HG03280 (cell line): ENCODE measurements around the gene SLC35B4.
A peak's percentile ranks its signal among the peaks of the same experiment; 100 is the strongest.

Source experiments
- ATAC-seq: cut with Tn5 transposase; IDR thresholded peaks from one replicate; pipeline ENCODE4 v1.9.1; 2021; ENCODE audit warnings: mild to moderate bottlenecking, moderate library complexity; ENCODE audit not compliant: unreplicated experiment

The SLC35B4 gene, protein sequence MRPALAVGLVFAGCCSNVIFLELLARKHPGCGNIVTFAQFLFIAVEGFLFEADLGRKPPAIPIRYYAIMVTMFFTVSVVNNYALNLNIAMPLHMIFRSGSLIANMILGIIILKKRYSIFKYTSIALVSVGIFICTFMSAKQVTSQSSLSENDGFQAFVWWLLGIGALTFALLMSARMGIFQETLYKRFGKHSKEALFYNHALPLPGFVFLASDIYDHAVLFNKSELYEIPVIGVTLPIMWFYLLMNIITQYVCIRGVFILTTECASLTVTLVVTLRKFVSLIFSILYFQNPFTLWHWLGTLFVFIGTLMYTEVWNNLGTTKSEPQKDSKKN

DNA sequence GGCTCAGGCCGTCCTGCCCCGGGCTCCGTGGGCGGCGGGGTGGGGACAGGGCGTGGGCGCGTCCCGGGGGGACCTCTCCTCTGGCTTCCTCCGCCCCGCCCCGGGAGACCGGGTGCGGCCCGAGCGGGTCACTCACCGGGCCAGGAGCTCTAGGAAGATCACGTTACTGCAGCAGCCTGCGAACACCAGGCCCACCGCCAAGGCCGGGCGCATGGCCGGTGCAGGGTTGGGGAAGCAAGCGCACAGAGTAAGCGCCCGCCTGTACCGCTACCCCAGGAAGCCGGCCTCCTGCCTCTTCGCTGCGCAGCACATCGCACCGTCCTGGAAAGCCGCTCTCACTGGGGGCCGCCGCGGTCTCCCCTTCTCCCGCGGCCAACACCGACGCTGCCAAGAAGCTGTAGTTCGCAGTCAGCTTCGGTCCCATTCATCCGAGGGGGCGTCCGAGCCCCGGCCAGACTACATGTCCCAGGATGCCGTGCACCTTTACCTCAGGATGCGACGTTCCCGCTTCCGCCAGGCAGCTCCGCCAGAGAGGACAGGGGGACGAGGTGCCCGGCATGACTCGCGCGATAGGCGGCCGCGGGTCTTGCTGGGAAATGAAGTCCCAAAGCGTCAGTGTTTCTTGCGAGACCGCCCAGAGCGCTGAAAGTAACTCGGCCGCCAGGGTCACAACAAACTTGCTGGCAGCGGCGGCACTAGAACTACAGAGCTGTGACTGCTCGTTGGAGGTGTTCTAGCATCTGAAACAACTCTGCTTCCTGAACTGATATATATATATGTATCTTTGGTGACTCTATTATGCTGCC lies at the start of gene SLC35B4:
Gene SLC35B4 (minus strand): TSS at position 392 of the 806 bp plus-strand sequence. CDS start 179 bp downstream, at position 213.
- ATAC-seq: peak; percentile 99

DNA sequence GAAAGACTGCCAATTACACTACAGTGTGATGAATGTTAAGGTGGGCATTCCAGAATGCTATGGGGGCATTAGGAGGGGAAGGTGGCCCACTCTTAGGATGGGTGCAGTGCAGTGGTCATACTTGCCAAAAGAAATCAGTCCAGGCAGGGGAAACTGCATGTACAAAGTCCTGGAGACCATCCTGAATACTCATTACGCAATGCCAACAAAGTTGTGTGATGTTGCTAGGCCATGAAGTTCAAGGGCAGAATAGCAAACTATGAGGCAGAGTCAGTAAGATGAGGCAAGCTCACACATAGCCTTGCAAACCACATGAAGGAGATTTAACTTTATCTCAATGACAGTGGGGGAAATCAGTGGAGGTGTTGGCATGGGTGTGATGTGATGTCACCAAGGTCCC lies 49.8 kb upstream of the SLC35B4 start:
- ATAC-seq: no peak

GRCh38 chr7:134365341-134366054 lies 48.8 kb upstream of the SLC35B4 start:
- no peak for ATAC-seq

GRCh38 chr7:134364619-134365037 lies 47.9 kb upstream of the SLC35B4 start:
- ATAC-seq: no peak

GRCh38 chr7:134362587-134363483 lies 46.1 kb upstream of the SLC35B4 start:
- ATAC-seq: no peak

GRCh38 chr7:134359787-134360432 lies 43.2 kb upstream of the SLC35B4 start:
- no peak for ATAC-seq

DNA sequence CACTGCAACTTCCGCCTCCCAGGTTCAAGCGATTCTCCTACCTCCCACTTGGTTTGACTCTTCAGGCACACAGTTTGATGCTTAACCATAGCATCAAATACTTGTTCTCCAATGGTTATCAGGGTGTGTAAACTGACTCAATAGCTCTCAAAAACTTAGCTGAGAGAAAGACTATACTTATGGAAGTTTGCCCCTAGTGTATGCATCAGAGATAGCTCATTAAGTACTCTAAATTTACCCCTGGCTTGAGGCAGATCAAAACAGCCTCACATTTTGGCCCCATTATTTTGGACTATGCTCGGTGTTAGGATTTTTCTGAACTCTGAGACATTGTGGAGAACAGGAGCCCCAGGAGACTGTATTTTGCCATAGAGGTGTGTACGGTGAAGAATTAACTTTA lies 40.8 kb upstream of the SLC35B4 start:
- no peak for ATAC-seq

DNA sequence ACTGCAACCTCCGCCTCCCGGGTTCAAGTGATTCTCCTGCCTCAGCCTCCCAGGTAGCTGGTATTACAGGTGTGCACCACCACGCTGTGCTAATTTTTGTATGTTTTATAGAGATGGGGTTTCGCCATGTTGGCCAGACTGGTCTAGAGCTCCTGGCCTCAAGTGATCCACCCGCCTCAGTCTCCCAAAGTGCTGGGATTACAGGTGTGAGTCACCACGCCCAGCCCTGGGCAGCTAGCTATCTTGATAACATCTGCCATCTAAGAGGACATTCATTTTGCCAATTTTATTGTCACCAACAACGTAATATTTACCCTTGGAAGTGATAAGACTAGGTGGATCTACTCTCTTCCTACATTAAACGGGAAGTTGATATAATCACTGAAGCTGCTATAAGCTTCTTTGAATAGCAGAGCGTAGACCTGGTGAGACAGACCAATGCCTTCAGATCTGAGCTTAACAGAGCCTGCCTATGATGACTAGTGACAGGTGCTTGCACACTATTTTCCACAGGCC lies 39.7 kb upstream of the SLC35B4 start:
- ATAC-seq: no peak

DNA sequence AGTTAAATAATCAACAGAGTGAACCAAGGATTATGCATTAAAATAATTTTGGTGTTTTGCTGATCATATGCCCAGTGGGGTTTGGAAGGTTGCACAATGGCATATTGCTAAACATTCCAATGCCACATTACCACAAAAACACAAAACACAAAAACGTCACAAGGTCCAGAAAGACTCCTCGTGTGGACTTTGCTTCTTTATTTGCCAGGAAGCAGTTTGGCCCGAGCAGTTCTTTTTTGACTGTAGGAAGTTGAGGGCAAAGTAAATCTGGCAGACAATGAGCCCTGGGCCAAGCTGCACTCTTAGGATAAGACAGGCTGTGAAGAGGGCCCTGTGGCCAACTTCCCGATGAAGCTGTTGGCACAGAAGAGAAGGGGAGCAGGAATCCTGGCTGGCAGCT lies 39.2 kb upstream of the SLC35B4 start:
- no peak for ATAC-seq

DNA sequence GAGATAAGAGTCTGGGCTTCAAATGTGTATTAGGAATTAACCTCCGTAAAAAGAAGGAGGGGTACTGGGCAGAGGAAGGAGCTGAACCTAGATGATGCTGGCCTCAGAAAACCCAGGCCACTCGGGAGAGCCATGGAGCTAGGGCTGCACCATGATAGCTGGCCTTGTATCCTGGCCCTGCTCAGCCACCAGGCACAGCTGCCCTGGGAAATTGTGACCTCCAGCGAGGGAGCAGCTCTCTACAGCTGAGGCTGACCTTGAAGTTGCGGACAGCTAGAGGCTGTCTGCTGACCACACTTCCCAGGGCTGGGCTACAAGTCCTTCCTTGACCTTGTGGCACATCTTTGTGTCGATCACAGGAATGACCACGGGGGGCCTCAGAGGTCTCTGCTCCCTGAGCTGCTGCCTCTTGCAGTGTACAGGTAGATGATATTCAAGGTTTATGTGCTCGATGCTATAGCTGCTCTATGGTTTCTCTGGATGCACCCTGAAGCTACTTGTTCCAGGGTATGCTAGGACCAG lies 38.3 kb upstream of the SLC35B4 start:
- no peak for ATAC-seq

GRCh38 chr7:134353411-134353810 lies 36.7 kb upstream of the SLC35B4 start:
- ATAC-seq: no peak

DNA sequence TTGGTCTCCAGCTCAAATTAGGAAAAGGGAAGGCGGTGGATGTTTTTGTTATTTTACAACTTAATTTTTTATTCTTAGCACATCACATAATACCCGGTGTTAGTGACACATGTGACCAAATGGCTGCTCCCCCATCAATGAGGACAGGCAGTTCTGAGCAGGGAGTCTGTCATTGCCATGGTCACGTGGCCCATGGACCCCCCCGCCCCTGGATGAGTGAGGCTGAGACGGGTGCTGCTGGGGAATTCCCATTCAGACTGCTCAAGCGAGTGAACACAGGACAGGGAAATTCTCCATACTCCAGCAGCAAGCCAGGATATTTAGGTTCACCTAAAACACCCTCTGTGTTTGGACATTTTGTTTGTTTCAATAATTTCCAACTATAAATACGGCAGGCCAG lies 34.7 kb upstream of the SLC35B4 start:
- ATAC-seq: no peak

DNA sequence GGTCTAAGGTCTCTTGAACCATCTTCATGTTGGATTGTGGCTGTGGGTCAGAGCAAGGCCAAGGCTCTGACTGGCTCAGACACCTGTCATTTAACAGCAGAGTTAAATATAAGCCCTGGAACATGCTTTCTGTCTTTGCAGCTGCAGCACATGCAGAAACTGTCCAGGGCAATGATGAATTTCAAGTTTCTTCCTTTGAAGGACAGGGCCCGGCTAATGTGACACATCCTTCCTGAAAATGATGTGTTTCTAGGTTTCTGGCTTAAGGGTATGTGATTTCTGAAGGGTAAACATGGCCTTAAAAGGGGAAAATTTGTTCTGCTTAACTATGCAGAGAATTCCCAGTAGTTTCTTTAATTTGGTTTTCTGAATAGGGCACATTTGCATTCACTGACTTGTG lies 34.0 kb upstream of the SLC35B4 start:
- no peak for ATAC-seq

DNA sequence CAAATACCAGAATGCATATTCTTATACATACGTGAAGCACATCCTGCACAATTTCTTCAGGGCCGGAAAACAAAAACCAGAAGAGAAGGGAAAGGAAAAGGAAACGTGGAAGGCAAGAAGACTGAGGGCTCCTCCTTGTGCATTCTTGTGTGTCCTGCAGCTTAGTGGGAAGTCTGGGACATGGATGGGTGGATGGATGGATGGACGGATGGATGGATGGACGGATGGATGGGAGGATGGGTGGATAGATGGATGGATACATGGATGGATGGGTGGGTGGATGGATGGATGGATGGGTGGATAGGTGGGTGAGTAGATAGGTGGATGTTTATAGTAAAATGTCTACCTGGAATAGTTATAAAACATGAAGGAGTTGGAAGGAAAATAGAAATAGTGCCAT lies 30.8 kb upstream of the SLC35B4 start:
- no peak for ATAC-seq

- ATAC-seq: no peak
Observed at GRCh38 chr7:134343796-134344195, 27.1 kb upstream of the SLC35B4 start.

DNA sequence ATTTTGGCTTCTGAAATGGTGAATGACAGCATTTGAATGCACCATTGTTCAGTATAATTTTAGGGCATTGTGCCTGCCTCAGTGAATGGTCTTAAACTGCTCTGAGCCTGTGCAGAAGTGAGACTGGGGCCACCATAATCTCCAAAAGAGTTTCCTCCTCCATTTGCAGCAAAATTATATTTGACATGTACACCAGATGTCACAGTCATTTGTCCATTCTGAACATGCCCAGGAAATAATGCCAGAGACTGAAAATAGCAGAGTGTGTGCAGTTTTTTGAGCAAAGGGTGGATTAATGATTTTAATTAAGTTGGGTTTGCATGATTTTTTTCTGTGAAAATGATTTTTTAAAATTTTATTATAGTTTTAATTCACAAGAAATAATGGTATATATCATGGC lies 26.4 kb upstream of the SLC35B4 start:
- ATAC-seq: no peak

- ATAC-seq: no peak
Observed at GRCh38 chr7:134339475-134339874, 22.7 kb upstream of the SLC35B4 start.

DNA sequence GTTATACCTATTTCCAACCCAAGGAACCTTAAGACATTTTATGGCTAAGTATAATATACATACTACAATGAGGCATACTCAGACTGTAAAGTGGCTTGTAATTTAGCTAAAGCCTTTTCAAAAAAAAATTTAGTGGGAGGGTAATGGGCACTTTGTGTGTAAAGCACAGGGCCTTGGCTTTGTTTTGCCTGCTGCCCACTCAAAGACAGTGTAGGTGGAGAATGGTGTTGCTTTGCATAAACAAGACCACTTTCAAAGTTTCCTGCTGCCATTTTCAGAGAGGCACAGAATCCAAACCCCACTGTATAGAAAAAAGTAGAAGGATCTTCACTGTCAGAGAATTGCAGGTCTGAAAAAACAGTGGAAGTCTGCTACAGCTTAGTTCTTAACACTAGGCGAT lies 21.2 kb upstream of the SLC35B4 start:
- ATAC-seq: no peak

DNA sequence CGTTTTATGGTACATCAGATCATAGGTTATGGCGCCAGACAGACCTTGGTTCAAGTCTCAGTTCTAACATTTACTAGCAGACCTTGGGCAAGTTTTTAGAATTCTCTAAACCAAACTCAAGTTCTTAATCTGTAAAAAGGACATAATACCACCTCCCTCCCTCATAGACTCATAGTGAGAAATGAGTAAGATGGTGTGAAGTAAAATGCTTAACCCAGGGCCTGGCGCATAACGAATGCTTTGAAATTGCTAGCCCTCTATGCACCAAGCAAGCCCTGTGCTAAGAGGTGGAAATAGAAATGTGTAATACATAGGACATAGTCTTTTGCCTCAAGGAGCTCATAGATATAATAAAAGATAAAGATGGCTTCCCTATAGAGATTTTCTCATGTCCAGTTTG lies 17.7 kb upstream of the SLC35B4 start:
- no peak for ATAC-seq

DNA sequence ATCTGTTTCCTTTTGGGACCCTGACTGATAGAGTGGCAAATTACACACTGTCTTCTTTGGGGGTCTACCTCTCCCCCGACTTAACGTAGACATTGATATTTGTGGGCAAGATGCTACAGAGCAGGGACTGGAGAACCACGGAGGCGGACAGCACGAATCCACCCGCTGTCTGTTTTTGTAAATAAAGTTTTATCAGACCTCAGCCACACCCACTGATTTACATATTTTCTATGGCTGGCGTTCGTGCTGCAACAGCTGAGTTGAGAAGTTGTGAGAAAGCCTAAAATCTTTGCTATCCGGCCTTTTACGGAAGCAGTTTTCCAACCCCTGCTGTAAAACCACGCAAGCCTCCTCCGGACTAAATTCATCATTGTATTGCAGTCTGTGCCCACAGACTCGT lies 17.2 kb upstream of the SLC35B4 start:
- ATAC-seq: no peak
